GM12878 (cell line): ENCODE data around the gene RPLP1. TPM values are rescaled to one million over a fixed set of nuclear protein-coding genes. Genes with fewer than 3 reads are reported as not detected.

Experiments
- ATAC-seq: fragments of 200-7000 bp; cut with Tn5 transposase; 3 replicates; pipeline ENCODE4 v1.9.1; 2020; ENCODE audit warnings: mild to moderate bottlenecking, moderate library complexity
- BruUV-seq: library from RNA; stranded (reverse); fragments of 400-500 nt; replicated peaks from 2 replicates; lab custom pipeline; 2021; lab: Mats Ljungman, UMichigan
- CTCF ChIA-PET: fragments of 300-600 bp; sonication (Branson Sonifier 250); formaldehyde crosslinking; extraction: SDS; loops from one replicate; lab custom pipeline; 2021; ENCODE audit warnings: inconsistent platforms; lab: Yijun Ruan, JAX
- POLR2A ChIA-PET: fragments of 350-600 bp; formaldehyde crosslinking; extraction: SDS; loops from one replicate; lab custom pipeline; 2021; ENCODE audit warnings: inconsistent platforms; lab: Charles Lee
- RAD21 ChIA-PET: fragments of 300-600 bp; sonication (Branson Sonifier 250); formaldehyde crosslinking; loops from one replicate; lab custom pipeline; 2023; ENCODE audit warnings: antibody characterized with exemption; ENCODE audit not compliant: unreplicated experiment; lab: Charles Lee
- SMC1A ChIA-PET: fragments of 300-600 bp; sonication (Branson Sonifier 250); formaldehyde crosslinking; loops from one replicate; lab custom pipeline; 2023; ENCODE audit not compliant: unreplicated experiment, uncharacterized antibody; lab: Charles Lee
- DNase-seq: peaks from one replicate; pipeline ENCODE4 v3.0.0-alpha.2; 2011; ENCODE audit warnings: low read depth, low spot score
- FAIRE-seq: peaks from 3 replicates; lab custom pipeline; 2011; peaks lifted over from hg19 to GRCh38; lab: Jason Lieb, UNC
- H2AFZ ChIP-seq: 2 replicates; pipeline ENCODE4 v1.6.0; 2011; ENCODE audit warnings: low read depth, low read length, control low read depth; ENCODE audit not compliant: control insufficient read depth
- H3K27ac ChIP-seq: 2 replicates; pipeline ENCODE4 v1.5.1; 2011; ENCODE audit warnings: control low read depth; ENCODE audit not compliant: control insufficient read depth, insufficient read depth
- H3K27me3 ChIP-seq, 2 experiments: replicated peaks in 1 of 2; 2 replicates each; pipeline versions ENCODE4 v1.6.0 to v1.6.1; 2011; ENCODE audit warnings: low read length in 1 of 2; ENCODE audit not compliant: control insufficient read depth in 2 of 2, insufficient read depth in 2 of 2
- H3K36me3 ChIP-seq, 2 experiments: 2 replicates each; pipeline ENCODE4 v1.5.1; 2011; ENCODE audit warnings: low read length in 1 of 2; ENCODE audit not compliant: control insufficient read depth in 2 of 2, insufficient read depth in 2 of 2
- H3K4me1 ChIP-seq: 2 replicates; pipeline ENCODE4 v1.6.1; 2011; ENCODE audit warnings: mild to moderate bottlenecking, low read length, moderate library complexity, mixed read lengths; ENCODE audit not compliant: control insufficient read depth, insufficient read depth
- H3K4me2 ChIP-seq: 2 replicates; pipeline ENCODE4 v1.6.0; 2011; ENCODE audit warnings: control low read depth; ENCODE audit not compliant: control insufficient read depth, insufficient read depth
- H3K4me3 ChIP-seq: fragments of 200-600 bp; sonication (generic); 2 replicates; pipeline ENCODE4 v1.5.1; 2016
- H3K79me2 ChIP-seq: 2 replicates; pipeline ENCODE4 v1.6.0; 2011; ENCODE audit warnings: low read length; ENCODE audit not compliant: control insufficient read depth, insufficient read depth
- H3K9ac ChIP-seq: 2 replicates; pipeline ENCODE4 v1.8.0; 2011; ENCODE audit warnings: low read length, control low read depth, mixed read lengths; ENCODE audit not compliant: control insufficient read depth, insufficient read depth
- H3K9me3 ChIP-seq: replicated peaks from 3 replicates; pipeline ENCODE4 v1.5.1; 2011; ENCODE audit warnings: mild to moderate bottlenecking, low read length; ENCODE audit not compliant: control insufficient read depth, insufficient read depth
- H4K20me1 ChIP-seq: 2 replicates; pipeline ENCODE4 v1.6.0; 2011; ENCODE audit not compliant: control insufficient read depth, insufficient read depth
- CBFB ChIP-seq: IDR thresholded peaks from 2 replicates; pipeline ENCODE4 v1.6.1; 2016; ENCODE audit warnings: antibody characterized with exemption, low read depth
- CBX3 ChIP-seq: fragments of 200-600 bp; sonication (generic); IDR thresholded peaks from 2 replicates; pipeline ENCODE4 v1.6.1; 2016; ENCODE audit warnings: low read depth, borderline replicate concordance
- CBX5 ChIP-seq: sonication (generic); IDR thresholded peaks from 2 replicates; pipeline ENCODE4 v1.6.1; 2016; ENCODE audit warnings: low read depth, moderate library complexity, mild to moderate bottlenecking, inconsistent platforms
- CHD1 ChIP-seq: IDR thresholded peaks from 2 replicates; pipeline ENCODE4 v1.6.1; 2012; ENCODE audit warnings: low read depth, low read length, improper control_type of control experiment
- HDAC2 ChIP-seq: fragments of 200-600 bp; sonication (generic); IDR thresholded peaks from 2 replicates; pipeline ENCODE4 v1.6.1; 2017
- KDM1A ChIP-seq: fragments of 200-600 bp; sonication (generic); IDR thresholded peaks from 2 replicates; pipeline ENCODE4 v1.6.1; 2016; ENCODE audit warnings: borderline replicate concordance
- KLF5 ChIP-seq: fragments of 450-650 bp; IDR thresholded peaks from 2 replicates; pipeline ENCODE4 v1.6.1; 2014; ENCODE audit warnings: mild to moderate bottlenecking; ENCODE audit not compliant: partially characterized antibody
- MTA3 ChIP-seq: IDR thresholded peaks from 2 replicates; pipeline ENCODE4 v1.6.1; 2012; ENCODE audit warnings: low read length, inconsistent platforms, borderline replicate concordance
- NRF1 ChIP-seq: conservative IDR thresholded peaks from 2 replicates; pipeline ENCODE4 v1.6.1; 2011; ENCODE audit warnings: mild to moderate bottlenecking, low read depth, low read length, improper control_type of control experiment
- PAX5 ChIP-seq: IDR thresholded peaks from 2 replicates; pipeline ENCODE4 v1.6.1; 2011; ENCODE audit warnings: low read depth, low read length, borderline replicate concordance
- PBX3 ChIP-seq: IDR thresholded peaks from 2 replicates; pipeline ENCODE4 v1.6.1; 2011; ENCODE audit warnings: mild to moderate bottlenecking, low read depth, low read length, moderate library complexity; ENCODE audit not compliant: insufficient replicate concordance
- RELA ChIP-seq: fragments of 450-650 bp; IDR thresholded peaks from 2 replicates; pipeline ENCODE4 v1.8.0; 2014; ENCODE audit warnings: borderline replicate concordance; ENCODE audit not compliant: partially characterized antibody
- SMARCA5 ChIP-seq: fragments of 450-650 bp; IDR thresholded peaks from 2 replicates; pipeline ENCODE4 v1.6.1; 2017; ENCODE audit warnings: mild to moderate bottlenecking
- SUPT20H ChIP-seq: IDR thresholded peaks from 2 replicates; pipeline ENCODE4 v1.6.1; 2011; ENCODE audit warnings: low read depth, mild to moderate bottlenecking, low read length, moderate library complexity, borderline replicate concordance; ENCODE audit not compliant: control insufficient read depth
- TARDBP ChIP-seq: IDR thresholded peaks from 2 replicates; pipeline ENCODE4 v1.6.1; 2016; ENCODE audit warnings: borderline replicate concordance
- TCF3 ChIP-seq: IDR thresholded peaks from 2 replicates; pipeline ENCODE4 v1.6.1; 2012; ENCODE audit warnings: low read depth, mild to moderate bottlenecking, low read length, borderline replicate concordance; ENCODE audit not compliant: insufficient read depth
- TCF7 ChIP-seq: IDR thresholded peaks from 2 replicates; pipeline ENCODE4 v1.6.1; 2014; ENCODE audit warnings: antibody characterized with exemption, borderline replicate concordance
- ZBTB40 ChIP-seq: fragments of 450-650 bp; IDR thresholded peaks from 2 replicates; pipeline ENCODE4 v1.6.1; 2016; ENCODE audit warnings: mild to moderate bottlenecking, moderate library complexity, borderline replicate concordance
- WGBS: methylation state at CpG from one replicate; pipeline ENCODE4 v1.1.6; 2016; ENCODE audit warnings: low lambda C conversion rate; ENCODE audit not compliant: insufficient replicate concordance, insufficient coverage; ENCODE audit errors: missing lambda C conversion rate; 5-methylcytosine and 5-hydroxymethylcytosine counted together
- in situ Hi-C: fragments of 300-500 bp; cut with MboI; formaldehyde crosslinking; loops from 9 replicates; pipeline ENCODE4 v1.14.3; 2018; ENCODE audit warnings: mixed read lengths
- intact Hi-C: fragments of 100-400 bp; cut with micrococcal nuclease; formaldehyde crosslinking; loops from one replicate; pipeline ENCODE4 v1.14.2; 2022; ENCODE audit not compliant: unreplicated experiment
- polyA plus RNA-seq, 11 experiments: library from polyadenylated mRNA; depleted of rRNA in 4 of 11; unstranded in 6 of 11; stranded (reverse) in 5 of 11; fragments of >200 nt; fragmentation: Nextera tagmentation in 4 of 11; fragmentation: Illumina TruSeq in 1 of 11; extraction: Ambion mirVana in 4 of 11; extraction: Trizol in 1 of 11; gene quantifications; 1 replicate in 1 of 11; 2 replicates in 10 of 11; pipeline versions ENCODE4 v1.2.1 to v1.2.3, GENCODE V29; 2011 to 2016; ENCODE audit warnings: inconsistent platforms in 2 of 11, missing spikeins in 2 of 11, low read depth in 1 of 11
- total RNA-seq, 4 experiments: library from RNA; depleted of rRNA in 3 of 4; stranded (reverse); fragments of >200 nt in 3 of 4; fragmentation: Illumina TruSeq in 1 of 4; extraction: Trizol in 1 of 4; gene quantifications; 2 replicates each; pipeline versions ENCODE4 v1.2.1 to v1.2.3, GENCODE V29; 2013 to 2021

RPLP1 gene
- total and polyA plus RNA-seq, 10 of the 15 experiments (the other 5 are each of a cell fraction or from before 2014, with no cell fraction given), result 217 to 3,098 (median 1,664) TPM

GRCh38 chr15:69465253-69465652, 12.6 kb downstream of the RPLP1 start:
- Histone ChIP-seq H3K79me2 (no peaks in the 10 kb centered on the region), H3K9ac (no peak overlapping the region), H3K27me3 (no peaks in the 10 kb centered on the region), H3K4me1 (peaks cover 22% of the 10 kb centered on the region), H3K36me3 (no peaks in the 10 kb centered on the region), H4K20me1 (no peaks in the 10 kb centered on the region), H3K9me3 (no peaks in the 10 kb centered on the region), H3K4me2 (no peak overlapping the region), H3K4me3 (no peak overlapping the region), H3K27ac (no peak overlapping the region), H2AFZ (no peak overlapping the region)
- DNase-seq, result no peak
- no peak for FAIRE-seq
- SMC1A ChIA-PET, result interaction anchor here (0.6 to 1.3 kb wide), 4 partner anchors 13 to 63 kb away, joined by 3 to 4 read pairs (median 4); no protein-coding TSS in a partner anchor
- in situ Hi-C loops, result loop anchor here (5.0 kb wide), 1 partner anchor 1022 kb away; no protein-coding TSS in a partner anchor
- BruUV-seq, result no TSS peak
- RAD21 ChIA-PET, result interaction anchor here (1.4 kb wide), 2 partner anchors 14 to 290 kb away, joined by 4 to 6 read pairs; no protein-coding TSS in a partner anchor
- CTCF ChIA-PET, result interaction anchor here (1.0 to 2.4 kb wide), 4 partner anchors 9 to 50 kb away, joined by 3 to 10 read pairs (median 6); no protein-coding TSS in a partner anchor
- WGBS, result 100% methylated on average over 1 of the region's 1 CpG
- no peak for ATAC-seq
- POLR2A ChIA-PET, result interaction anchor here (1.1 kb wide), 1 partner anchor 9 kb away, joined by 3 read pairs; no protein-coding TSS in a partner anchor
- intact Hi-C loops, result no loop called here
- no peak for TF ChIP-seq CHD1
- no peak for TF ChIP-seq PBX3
- TF ChIP-seq NRF1, result no peak
- no peak for TF ChIP-seq CBFB
- no peak for TF ChIP-seq HDAC2
- TF ChIP-seq CBX3, result no peak
- no peak for TF ChIP-seq TCF7
- TF ChIP-seq CBX5, result no peak
- TF ChIP-seq PAX5, result no peak
- no peak for TF ChIP-seq KLF5
- TF ChIP-seq SUPT20H, result no peak
- no peak for TF ChIP-seq TCF3
- no peak for TF ChIP-seq RELA
- TF ChIP-seq TARDBP, result no peak
- TF ChIP-seq ZBTB40, result no peak
- TF ChIP-seq SMARCA5, result no peak
- no peak for TF ChIP-seq KDM1A
- TF ChIP-seq MTA3, result no peak
